ENCODE data around the gene TACC3.
A peak's percentile ranks its signal among the peaks of the same experiment; 100 is the strongest.

The TACC3 gene

DNA sequence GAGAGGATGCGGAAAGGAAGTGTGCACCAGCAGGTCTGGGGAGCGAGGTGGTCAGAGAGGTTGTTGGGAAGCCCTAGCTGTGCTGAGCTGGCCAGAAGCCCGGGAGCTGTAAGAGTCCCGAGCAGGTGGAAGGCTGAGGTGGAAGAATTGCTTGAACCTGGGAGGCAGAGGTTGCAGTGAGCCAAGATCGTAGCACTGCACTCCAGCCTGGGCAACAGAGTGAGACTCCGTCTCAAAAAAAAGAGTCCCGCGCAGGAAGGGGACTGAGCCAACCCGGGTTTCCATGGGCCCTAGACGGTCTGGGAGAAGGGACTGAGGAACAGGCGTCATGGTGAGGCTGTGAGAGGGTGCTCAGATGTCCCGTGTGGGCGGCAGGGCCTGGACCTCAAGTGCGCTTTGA, 59.1 kb downstream of the TACC3 start:
- no peak for DNase-seq
- in situ Hi-C loops (cut with MboI; ENCODE audit: low pct_unique_long_range_greater_than_20kb, low sequenced_read_pairs), result no loop called here

DNA sequence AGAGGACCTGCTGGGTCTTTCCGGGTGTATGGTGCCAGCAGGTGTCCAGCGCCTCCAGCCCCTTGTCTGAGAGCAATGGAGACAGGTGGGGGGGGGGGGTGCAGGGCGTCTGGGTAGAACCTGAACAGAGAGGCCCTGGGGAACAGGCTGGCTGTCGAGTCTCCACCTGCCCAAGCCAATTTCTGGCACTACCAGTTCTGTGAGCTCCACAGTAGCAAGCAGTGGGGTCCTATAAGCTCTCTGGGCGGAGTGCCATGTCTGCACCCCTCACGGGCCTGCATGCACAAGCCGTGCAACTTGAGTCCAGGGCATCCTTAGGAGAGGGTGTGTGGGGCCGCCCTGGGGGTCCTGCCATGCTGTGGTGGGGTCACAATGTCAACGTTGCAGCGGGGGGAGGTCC, 61.7 kb downstream of the TACC3 start:
- in situ Hi-C loops (cut with MboI; ENCODE audit: low pct_unique_long_range_greater_than_20kb, low sequenced_read_pairs), result no loop called here
- DNase-seq, result no peak

- in situ Hi-C loops (cut with MboI; ENCODE audit: low pct_unique_long_range_greater_than_20kb, low sequenced_read_pairs), result no loop called here
Measured at GRCh38 chr4:1783970-1784369, 62.6 kb downstream of the TACC3 start.

GRCh38 chr4:1784395-1784788, 63.1 kb downstream of the TACC3 start:
- in situ Hi-C loops (cut with MboI; ENCODE audit: low pct_unique_long_range_greater_than_20kb, low sequenced_read_pairs), result no loop called here
- no peak for DNase-seq

More at GRCh38 chr4:1783970-1784369, 62.6 kb downstream of the TACC3 start:
- no peak for DNase-seq

- no peak for DNase-seq
- in situ Hi-C loops (cut with MboI; ENCODE audit: low pct_unique_long_range_greater_than_20kb, low sequenced_read_pairs), result no loop called here
Measured at GRCh38 chr4:1784789-1785591, 63.7 kb downstream of the TACC3 start.

GRCh38 chr4:1785592-1785991, 64.3 kb downstream of the TACC3 start:
- DNase-seq, result no peak
- in situ Hi-C loops (cut with MboI; ENCODE audit: low pct_unique_long_range_greater_than_20kb, low sequenced_read_pairs), result no loop called here

GRCh38 chr4:1786544-1787362, 65.4 kb downstream of the TACC3 start:
- in situ Hi-C loops (cut with MboI; ENCODE audit: low pct_unique_long_range_greater_than_20kb, low sequenced_read_pairs), result no loop called here

GRCh38 chr4:1787411-1788077, 66.2 kb downstream of the TACC3 start:
- DNase-seq, result no peak
- in situ Hi-C loops (cut with MboI; ENCODE audit: low pct_unique_long_range_greater_than_20kb, low sequenced_read_pairs), result no loop called here

More at GRCh38 chr4:1786544-1787362, 65.4 kb downstream of the TACC3 start:
- no peak for DNase-seq

DNA sequence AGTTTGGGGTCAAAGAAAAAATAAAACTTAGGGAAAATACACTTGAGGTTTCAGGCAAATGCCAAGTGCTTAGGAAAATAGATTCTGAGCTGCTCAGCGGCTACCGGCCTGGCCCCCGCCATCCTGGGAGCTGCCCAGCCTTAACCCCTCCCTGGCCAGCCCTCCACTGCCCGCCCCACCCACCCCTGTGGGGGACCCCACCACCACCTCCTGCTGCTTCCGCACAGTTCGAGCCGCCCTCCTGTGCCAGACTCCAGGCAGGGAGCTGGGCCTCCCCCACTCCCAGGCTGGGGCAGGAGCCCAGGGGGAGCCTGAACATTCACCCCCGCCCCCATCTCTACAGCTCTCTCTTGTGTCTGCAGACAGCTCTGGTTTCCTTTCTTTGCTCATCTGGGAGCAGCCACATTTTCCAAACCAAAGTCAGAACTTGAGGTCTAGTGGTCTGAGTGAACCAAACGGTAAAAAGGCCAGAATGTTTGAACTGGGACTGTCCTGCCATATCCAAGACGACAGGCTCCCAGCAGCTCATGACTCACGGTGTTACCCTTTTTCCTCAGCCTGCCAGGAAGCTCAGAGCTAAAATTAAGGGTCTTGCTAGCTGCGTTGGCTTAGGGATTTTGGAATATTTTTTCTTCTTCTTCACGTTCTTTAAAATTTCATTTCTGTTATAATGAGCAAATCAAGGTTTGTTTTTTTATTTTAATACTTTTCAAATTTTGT, 67.1 kb downstream of the TACC3 start:
- DNase-seq, result no peak
- in situ Hi-C loops (cut with MboI; ENCODE audit: low pct_unique_long_range_greater_than_20kb, low sequenced_read_pairs), result no loop called here

DNA sequence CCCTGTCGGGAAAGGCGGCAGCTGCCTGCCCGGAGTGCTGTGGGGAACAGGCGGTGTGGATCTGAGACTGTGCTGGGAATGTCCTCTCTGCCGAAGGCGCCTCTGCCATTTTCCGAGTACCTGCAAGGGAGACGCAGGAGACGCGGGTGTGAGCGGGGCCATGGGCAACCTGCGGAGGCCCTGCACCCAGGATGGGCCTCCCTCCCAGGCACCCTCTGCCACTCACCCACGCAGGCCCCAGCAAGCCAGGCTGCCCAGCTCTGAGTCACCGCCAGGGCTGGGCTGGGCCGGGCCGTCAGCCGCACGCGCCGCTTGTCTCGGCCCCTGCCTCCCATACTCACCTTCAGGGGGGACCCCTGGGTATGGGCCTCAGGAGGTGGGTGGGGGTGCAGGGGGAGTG, 68.2 kb downstream of the TACC3 start:
- DNase-seq, result no peak
- in situ Hi-C loops (cut with MboI; ENCODE audit: low pct_unique_long_range_greater_than_20kb, low sequenced_read_pairs), result no loop called here

DNA sequence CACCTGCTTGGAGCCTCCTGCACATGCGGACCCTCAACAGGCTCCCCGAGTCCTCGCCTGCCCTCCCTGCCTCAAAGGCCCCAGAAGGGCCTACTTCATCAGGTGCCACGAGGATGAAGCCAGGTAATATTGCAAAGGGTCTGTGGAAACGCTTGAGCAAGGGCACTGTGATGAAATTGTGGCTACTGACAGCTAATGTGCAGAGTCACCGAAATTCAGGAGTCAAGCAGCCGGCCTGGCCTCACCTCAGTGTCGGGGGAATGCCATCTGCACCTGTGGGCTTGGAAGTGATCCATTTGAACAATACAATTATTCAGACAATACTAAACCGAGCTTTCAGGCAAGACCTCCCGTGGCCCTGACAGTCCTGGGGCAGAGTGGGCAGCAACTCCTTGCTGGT, 68.7 kb downstream of the TACC3 start:
- in situ Hi-C loops (cut with MboI; ENCODE audit: low pct_unique_long_range_greater_than_20kb, low sequenced_read_pairs), result no loop called here
- DNase-seq, result no peak

DNA sequence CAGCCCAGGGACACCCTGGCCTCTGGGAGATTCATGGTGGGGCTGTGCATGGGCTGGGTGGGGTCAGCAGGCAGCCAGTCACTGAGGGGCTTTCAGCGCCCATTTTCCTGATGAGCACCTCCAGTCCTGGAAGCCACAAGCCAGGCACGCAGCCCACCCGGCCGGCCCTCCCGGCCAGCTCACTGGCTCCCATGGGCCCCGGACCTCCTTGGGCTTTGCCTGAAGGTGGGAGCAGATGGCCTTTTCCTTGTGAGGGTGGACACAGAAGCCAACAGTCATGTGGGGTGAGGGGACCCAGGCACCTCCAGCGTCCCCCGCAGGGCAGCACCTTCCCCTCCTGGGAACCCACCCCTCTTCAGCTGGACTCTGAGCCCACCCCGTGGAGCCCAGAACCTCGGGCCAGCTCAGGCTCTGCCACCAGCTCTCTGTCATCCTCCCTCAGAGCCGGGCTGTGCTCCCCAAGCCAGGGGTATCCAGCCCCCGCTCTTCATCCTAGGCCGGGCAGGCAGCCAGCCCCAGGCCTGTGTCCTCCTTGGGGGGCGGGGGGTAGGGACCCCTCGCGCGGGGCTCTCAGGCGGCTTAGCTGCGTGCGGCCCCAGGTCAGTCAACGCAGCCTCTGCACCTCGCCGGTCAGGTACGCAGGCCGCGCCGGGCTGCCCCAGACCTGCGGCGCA, 71.0 kb downstream of the TACC3 start:
- no peak for DNase-seq
- in situ Hi-C loops (cut with MboI; ENCODE audit: low pct_unique_long_range_greater_than_20kb, low sequenced_read_pairs), result no loop called here

- DNase-seq, result no peak
- in situ Hi-C loops (cut with MboI; ENCODE audit: low pct_unique_long_range_greater_than_20kb, low sequenced_read_pairs), result no loop called here
Measured at GRCh38 chr4:1792832-1793495, 71.6 kb downstream of the TACC3 start, which contains the start of gene FGFR3. FGFR3 (plus strand) TSS chr4:1793293; CDS start chr4:1793935, 642 bp downstream.

DNA sequence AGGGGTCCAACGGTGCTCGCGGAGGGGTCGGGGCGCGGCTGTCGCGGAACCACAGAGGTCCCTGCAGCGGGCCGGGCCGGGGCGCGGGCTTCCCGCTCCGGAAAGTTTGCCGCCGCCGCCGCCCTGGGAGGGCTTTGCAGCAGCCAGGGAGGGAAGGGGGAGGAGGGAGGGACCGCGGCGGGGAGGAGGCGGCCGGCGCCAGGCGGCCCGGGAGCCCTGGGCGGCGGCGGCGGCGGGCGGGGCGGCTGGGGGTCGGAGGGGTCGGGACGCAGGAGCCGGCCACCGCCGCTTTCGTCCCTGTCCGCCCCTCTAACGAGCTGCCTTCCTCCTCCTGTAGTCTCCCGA, 72.1 kb downstream of the TACC3 start:
- in situ Hi-C loops (cut with MboI; ENCODE audit: low pct_unique_long_range_greater_than_20kb, low sequenced_read_pairs), result no loop called here
- peak; percentile 20 for DNase-seq

DNA sequence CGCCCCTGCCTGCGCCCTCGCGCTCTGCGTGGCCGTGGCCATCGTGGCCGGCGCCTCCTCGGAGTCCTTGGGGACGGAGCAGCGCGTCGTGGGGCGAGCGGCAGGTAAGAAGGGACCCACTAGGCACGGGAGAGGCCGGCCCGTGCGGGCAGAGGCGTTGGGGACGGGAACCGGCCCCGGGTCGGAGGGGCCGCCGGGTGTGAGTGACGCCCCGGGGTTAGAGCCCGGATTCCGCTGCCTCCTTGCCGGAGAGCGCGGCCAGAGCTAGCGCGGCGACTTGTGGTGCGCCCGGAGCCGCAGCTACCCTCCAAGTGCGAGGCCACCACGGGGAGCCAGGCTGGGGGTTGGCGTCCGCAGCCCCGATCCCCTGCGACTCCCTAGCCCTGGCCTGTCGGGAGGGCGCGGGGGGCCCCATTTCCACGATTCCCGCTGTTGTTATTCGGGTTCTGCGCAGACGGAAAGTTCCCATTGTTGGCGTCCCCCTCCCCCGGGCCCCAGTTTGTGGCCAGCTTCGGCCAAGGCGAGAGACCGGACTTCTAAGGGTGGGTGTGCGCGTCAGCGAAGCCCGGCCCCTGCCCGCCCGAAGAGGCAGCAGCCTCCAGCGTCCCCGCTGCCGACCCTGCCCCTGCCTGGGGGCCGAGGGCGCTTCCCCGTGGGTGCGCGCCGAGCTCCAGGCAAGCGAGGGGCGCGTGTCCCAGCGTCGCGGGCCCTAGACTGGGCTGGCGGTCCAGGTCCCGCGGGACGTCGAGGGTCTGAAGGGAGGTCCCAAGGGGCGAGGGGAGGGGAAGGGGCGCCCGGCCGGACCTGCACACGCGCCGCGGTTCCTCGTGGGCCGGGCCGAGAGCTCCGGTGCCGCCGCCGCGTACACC, 72.9 kb downstream of the TACC3 start:
- in situ Hi-C loops (cut with MboI; ENCODE audit: low pct_unique_long_range_greater_than_20kb, low sequenced_read_pairs), result no loop called here
- peak; percentile 24 for DNase-seq
